Dedifferentiated amniotic fluid mesenchymal stem cell (primary cell): ENCODE results near the gene C17orf67.

Experiments
- DNase-seq: peaks from one replicate; pipeline ENCODE4 v3.0.0-alpha.2; 2016; ENCODE audit errors: extremely low spot score

C17orf67 gene

GRCh38 chr17:56833809-56834379, at the start of gene C17orf67, which contains the start of gene DGKE:
Gene C17orf67 (minus strand): TSS chr17:56833920. CDS start chr17:56815810, 18,110 bp downstream.
Gene DGKE (plus strand): TSS chr17:56834151. CDS start chr17:56834796, 645 bp downstream.
- DNase-seq = peak; percentile 97

- DNase-seq = no peak
Measured at GRCh38 chr17:56881685-56882295, 48.1 kb upstream of the C17orf67 start.

- DNase-seq = no peak
Measured at GRCh38 chr17:56880571-56880970, 46.9 kb upstream of the C17orf67 start.

- DNase-seq = no peak
Measured at GRCh38 chr17:56880133-56880532, 46.4 kb upstream of the C17orf67 start.

GRCh38 chr17:56879280-56879679, 45.6 kb upstream of the C17orf67 start:
- DNase-seq = no peak

- no peak for DNase-seq
Measured at GRCh38 chr17:56876766-56877179, 43.1 kb upstream of the C17orf67 start.

- no peak for DNase-seq
Measured at GRCh38 chr17:56870081-56870651, 36.4 kb upstream of the C17orf67 start.

GRCh38 chr17:56868716-56869115, 35.0 kb upstream of the C17orf67 start:
- DNase-seq = no peak

GRCh38 chr17:56867948-56868376, 34.2 kb upstream of the C17orf67 start:
- DNase-seq = no peak

- no peak for DNase-seq
Measured at GRCh38 chr17:56866496-56866895, 32.8 kb upstream of the C17orf67 start.

- DNase-seq = no peak
Measured at GRCh38 chr17:56866076-56866475, 32.4 kb upstream of the C17orf67 start.

- no peak for DNase-seq
Measured at GRCh38 chr17:56863974-56864373, 30.3 kb upstream of the C17orf67 start.

- no peak for DNase-seq
Measured at GRCh38 chr17:56861899-56862298, 28.2 kb upstream of the C17orf67 start.

- DNase-seq = no peak
Measured at GRCh38 chr17:56851008-56851407, 17.3 kb upstream of the C17orf67 start.

- DNase-seq = no peak
Measured at GRCh38 chr17:56850591-56850990, 16.9 kb upstream of the C17orf67 start.

- DNase-seq = no peak
Measured at GRCh38 chr17:56849131-56849530, 15.4 kb upstream of the C17orf67 start.

- DNase-seq = no peak
Measured at GRCh38 chr17:56847106-56847505, 13.4 kb upstream of the C17orf67 start.

GRCh38 chr17:56845934-56846333, 12.2 kb upstream of the C17orf67 start:
- no peak for DNase-seq

GRCh38 chr17:56842577-56842976, 8.9 kb upstream of the C17orf67 start:
- DNase-seq = no peak

- DNase-seq = no peak
Measured at GRCh38 chr17:56838687-56839086, 5.0 kb upstream of the C17orf67 start.

GRCh38 chr17:56835264-56835585, 1.5 kb upstream of the C17orf67 start:
- no peak for DNase-seq

- DNase-seq = no peak
Measured at GRCh38 chr17:56834380-56835263, 902 bp upstream of the C17orf67 start.
